ENCODE results near the gene QRICH1.

QRICH1 gene

DNA sequence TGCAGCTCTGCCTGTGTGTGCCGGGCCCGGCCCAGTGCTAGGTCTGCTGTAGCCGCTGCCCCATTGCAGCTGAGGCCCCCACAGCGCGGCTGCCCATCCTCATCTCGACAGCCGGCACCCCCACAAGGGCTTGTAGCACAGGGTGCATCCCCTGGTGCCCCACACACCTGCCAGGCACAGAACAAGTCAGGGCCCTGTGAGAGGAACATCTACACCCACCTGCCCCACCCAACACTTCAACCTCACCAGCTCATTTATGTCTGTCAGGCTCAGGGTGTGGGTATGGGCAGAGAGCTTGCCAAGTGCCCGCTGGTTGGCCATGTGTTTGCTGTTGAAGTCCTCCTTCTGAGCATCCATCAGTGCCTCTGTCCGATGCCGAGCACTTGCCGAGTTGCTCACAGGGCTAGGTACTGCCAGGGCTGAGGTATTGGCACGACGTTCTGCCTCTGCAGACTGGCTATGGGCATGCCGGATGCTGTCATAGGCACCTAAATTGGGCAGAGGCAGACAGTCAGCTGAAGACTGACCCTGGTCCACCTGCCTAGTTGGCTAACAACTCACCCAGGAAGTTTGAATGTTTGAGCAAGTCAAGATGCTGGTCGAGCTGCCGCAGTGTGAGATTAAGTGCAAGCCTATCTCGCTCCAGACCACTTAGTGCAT, 29.1 kb upstream of the QRICH1 start:
- Histone ChIP-seq H3K27me3 (ENCODE audit: control insufficient read depth, low read length) (no peaks in the 10 kb centered on the region), H3K27ac (ENCODE audit: low read depth, low read length) (no peak overlapping the region), H3K9me2 (replicated peaks; ENCODE audit: control insufficient read depth, low read length) (no peaks in the 10 kb centered on the region), H3K9me3 (ENCODE audit: control insufficient read depth, insufficient read depth, low read length) (no peaks in the 10 kb centered on the region), H3K36me3 (ENCODE audit: control insufficient read depth, low read length) (peaks cover 19% of the 10 kb centered on the region), H4K20me1 (ENCODE audit: control insufficient read depth, insufficient read depth, low read depth, low read length) (no peaks in the 10 kb centered on the region), H3K79me2 (ENCODE audit: control insufficient read depth, low read length) (peaks cover 19% of the 10 kb centered on the region), H3K4me3 (ENCODE audit: low read length) (no peak overlapping the region), H3F3A (ENCODE audit: control insufficient read depth, insufficient read depth) (peaks cover 9% of the 10 kb centered on the region), H3K4me2 (ENCODE audit: low read length) (no peak overlapping the region), H3K4me1 (ENCODE audit: control insufficient read depth, low read length) (peaks cover 18% of the 10 kb centered on the region)
- TF ChIP-seq EZH2phosphoT487 (IDR thresholded peaks at IDR 0.05; ENCODE audit: borderline replicate concordance, low read length) = no peak

DNA sequence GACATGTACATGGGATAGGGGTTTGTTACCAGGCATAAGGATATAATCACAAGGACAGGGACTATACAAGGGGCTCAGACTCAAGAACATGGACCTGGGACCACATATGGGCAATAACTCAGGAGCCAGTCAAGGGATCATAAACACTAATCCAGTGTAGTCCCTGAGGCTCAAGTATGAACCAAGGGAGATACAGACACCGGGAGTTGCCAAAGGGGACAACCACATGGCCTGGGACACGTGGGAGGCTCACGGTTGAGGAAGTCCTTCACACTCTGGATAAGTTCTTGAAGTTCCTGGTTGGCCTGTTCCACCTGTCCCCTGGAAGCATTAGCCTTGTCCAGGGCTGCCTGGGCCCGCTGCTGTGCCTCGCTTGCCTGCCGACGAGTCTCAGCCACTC, 28.6 kb upstream of the QRICH1 start:
- Histone ChIP-seq H3K9me2 (replicated peaks; ENCODE audit: control insufficient read depth, low read length) (no peaks in the 10 kb centered on the region), H3K79me2 (ENCODE audit: control insufficient read depth, low read length) (peaks cover 19% of the 10 kb centered on the region), H3K4me2 (ENCODE audit: low read length) (no peak overlapping the region), H3K4me3 (ENCODE audit: low read length) (no peak overlapping the region), H3K27ac (ENCODE audit: low read depth, low read length) (no peak overlapping the region), H3K36me3 (ENCODE audit: control insufficient read depth, low read length) (peaks cover 25% of the 10 kb centered on the region), H3F3A (ENCODE audit: control insufficient read depth, insufficient read depth) (peaks cover 9% of the 10 kb centered on the region), H3K9me3 (ENCODE audit: control insufficient read depth, insufficient read depth, low read length) (no peaks in the 10 kb centered on the region), H3K4me1 (ENCODE audit: control insufficient read depth, low read length) (peaks cover 18% of the 10 kb centered on the region), H3K27me3 (ENCODE audit: control insufficient read depth, low read length) (no peaks in the 10 kb centered on the region), H4K20me1 (ENCODE audit: control insufficient read depth, insufficient read depth, low read depth, low read length) (no peaks in the 10 kb centered on the region)
- TF ChIP-seq, protein P1, sequence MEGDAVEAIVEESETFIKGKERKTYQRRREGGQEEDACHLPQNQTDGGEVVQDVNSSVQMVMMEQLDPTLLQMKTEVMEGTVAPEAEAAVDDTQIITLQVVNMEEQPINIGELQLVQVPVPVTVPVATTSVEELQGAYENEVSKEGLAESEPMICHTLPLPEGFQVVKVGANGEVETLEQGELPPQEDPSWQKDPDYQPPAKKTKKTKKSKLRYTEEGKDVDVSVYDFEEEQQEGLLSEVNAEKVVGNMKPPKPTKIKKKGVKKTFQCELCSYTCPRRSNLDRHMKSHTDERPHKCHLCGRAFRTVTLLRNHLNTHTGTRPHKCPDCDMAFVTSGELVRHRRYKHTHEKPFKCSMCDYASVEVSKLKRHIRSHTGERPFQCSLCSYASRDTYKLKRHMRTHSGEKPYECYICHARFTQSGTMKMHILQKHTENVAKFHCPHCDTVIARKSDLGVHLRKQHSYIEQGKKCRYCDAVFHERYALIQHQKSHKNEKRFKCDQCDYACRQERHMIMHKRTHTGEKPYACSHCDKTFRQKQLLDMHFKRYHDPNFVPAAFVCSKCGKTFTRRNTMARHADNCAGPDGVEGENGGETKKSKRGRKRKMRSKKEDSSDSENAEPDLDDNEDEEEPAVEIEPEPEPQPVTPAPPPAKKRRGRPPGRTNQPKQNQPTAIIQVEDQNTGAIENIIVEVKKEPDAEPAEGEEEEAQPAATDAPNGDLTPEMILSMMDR (IDR thresholded peaks at IDR 0.05; ENCODE audit: low read depth, low read length, poor library complexity, severe bottlenecking) = no peak

DNA sequence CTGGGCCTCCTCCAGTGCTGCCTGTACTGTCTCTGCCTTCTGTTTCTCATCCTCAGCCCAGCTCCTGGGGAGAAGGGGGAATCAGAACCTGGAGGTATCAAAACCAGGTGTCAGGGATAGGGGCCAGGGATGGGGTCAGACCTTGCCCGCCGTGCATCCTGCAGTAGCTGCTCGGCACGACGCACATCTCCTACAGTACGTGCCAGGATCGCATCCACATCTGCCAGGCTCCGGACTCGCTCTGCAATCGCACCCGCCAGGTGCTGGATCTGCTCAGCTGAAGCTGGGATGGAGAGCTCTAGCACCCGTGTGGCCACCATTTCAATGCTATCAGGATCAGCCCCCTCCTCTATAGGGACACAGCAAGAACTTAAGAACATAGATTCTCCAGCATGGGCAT, 28.2 kb upstream of the QRICH1 start:
- Histone ChIP-seq H3K9me3 (ENCODE audit: control insufficient read depth, insufficient read depth, low read length) (no peaks in the 10 kb centered on the region), H3K4me2 (ENCODE audit: low read length) (no peak overlapping the region), H3F3A (ENCODE audit: control insufficient read depth, insufficient read depth) (peaks cover 9% of the 10 kb centered on the region), H3K4me1 (ENCODE audit: control insufficient read depth, low read length) (peaks cover 18% of the 10 kb centered on the region), H3K36me3 (ENCODE audit: control insufficient read depth, low read length) (peaks cover 29% of the 10 kb centered on the region), H3K4me3 (ENCODE audit: low read length) (no peak overlapping the region), H4K20me1 (ENCODE audit: control insufficient read depth, insufficient read depth, low read depth, low read length) (no peaks in the 10 kb centered on the region), H3K27ac (ENCODE audit: low read depth, low read length) (no peak overlapping the region), H3K79me2 (ENCODE audit: control insufficient read depth, low read length) (peaks cover 19% of the 10 kb centered on the region), H3K9me2 (replicated peaks; ENCODE audit: control insufficient read depth, low read length) (no peaks in the 10 kb centered on the region), H3K27me3 (ENCODE audit: control insufficient read depth, low read length) (no peaks in the 10 kb centered on the region)
- TF ChIP-seq EZH2phosphoT487 (IDR thresholded peaks at IDR 0.05; ENCODE audit: borderline replicate concordance, low read length) = no peak
- TF ChIP-seq, protein P1 (IDR thresholded peaks at IDR 0.05; ENCODE audit: low read depth, low read length, poor library complexity, severe bottlenecking) = no peak

DNA sequence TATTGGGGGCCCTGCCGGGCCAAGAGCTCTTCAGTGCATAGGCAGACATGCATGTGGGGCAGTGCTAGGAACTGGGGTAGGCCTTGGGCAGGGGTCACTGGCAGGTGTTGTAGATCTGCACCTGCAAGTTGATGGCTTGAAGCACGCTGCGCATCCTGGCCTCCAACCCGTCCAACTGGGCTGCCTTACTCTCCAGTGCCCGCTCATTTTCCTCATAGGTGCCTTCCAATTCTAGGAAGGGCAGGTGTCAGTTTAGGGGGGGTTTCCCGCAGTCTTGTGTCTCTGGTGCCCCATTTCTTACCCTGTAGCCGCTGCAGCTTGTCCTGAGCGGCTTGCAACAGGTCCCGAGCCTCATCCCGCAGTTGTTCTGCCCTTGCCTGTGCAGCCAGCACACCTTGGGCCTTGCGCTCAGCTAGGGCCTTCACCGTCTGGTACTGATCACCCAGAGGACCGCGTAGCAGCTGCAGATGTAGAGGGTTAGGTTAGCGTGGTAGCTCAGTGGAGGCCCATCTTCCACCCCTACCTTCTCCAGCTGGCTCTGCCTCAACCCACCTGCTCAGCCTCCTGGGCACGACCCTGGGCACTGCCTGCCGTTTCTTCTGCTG, 27.4 kb upstream of the QRICH1 start:
- peak overlapping the region; percentile 92 for H3K4me2 ChIP-seq (ENCODE audit: low read length)
- H3K27me3 ChIP-seq (ENCODE audit: control insufficient read depth, low read length) = no peaks in the 10 kb centered on the region
- no peaks in the 10 kb centered on the region for H3K9me3 ChIP-seq (ENCODE audit: control insufficient read depth, insufficient read depth, low read length)
- H3K9me2 ChIP-seq (replicated peaks; ENCODE audit: control insufficient read depth, low read length) = no peaks in the 10 kb centered on the region
- H3K79me2 ChIP-seq (ENCODE audit: control insufficient read depth, low read length) = peaks cover 19% of the 10 kb centered on the region
- peaks cover 18% of the 10 kb centered on the region for H3K4me1 ChIP-seq (ENCODE audit: control insufficient read depth, low read length)
- peaks cover 37% of the 10 kb centered on the region for H3K36me3 ChIP-seq (ENCODE audit: control insufficient read depth, low read length)
- peaks cover 9% of the 10 kb centered on the region for H3F3A ChIP-seq (ENCODE audit: control insufficient read depth, insufficient read depth)
- TF ChIP-seq, protein P1 (IDR thresholded peaks at IDR 0.05; ENCODE audit: low read depth, low read length, poor library complexity, severe bottlenecking) = no peak
- no peak for TF ChIP-seq EZH2phosphoT487 (IDR thresholded peaks at IDR 0.05; ENCODE audit: borderline replicate concordance, low read length)
- H3K27ac ChIP-seq (ENCODE audit: low read depth, low read length) = peak overlapping the region; percentile 73
- H4K20me1 ChIP-seq (ENCODE audit: control insufficient read depth, insufficient read depth, low read depth, low read length) = no peaks in the 10 kb centered on the region
- H3K4me3 ChIP-seq (ENCODE audit: low read length) = peak overlapping the region; percentile 98

All from DOHH2 (cell line).